ENCODE measurements around the gene HEATR9.

HEATR9 gene

GRCh38 chr17:35894206-35894605 is 25.5 kb upstream of the HEATR9 start:
- DNase-seq, result no peak

GRCh38 chr17:35893751-35894150 is 25.1 kb upstream of the HEATR9 start:
- DNase-seq, result no peak

GRCh38 chr17:35892091-35893035 is 23.7 kb upstream of the HEATR9 start:
- DNase-seq, result no peak

- DNase-seq, result no peak
Observed at GRCh38 chr17:35891269-35891668, 22.6 kb upstream of the HEATR9 start.

- no peak for DNase-seq
Observed at GRCh38 chr17:35890774-35891155, 22.1 kb upstream of the HEATR9 start.

- DNase-seq, result peak; percentile 88
Observed at GRCh38 chr17:35889818-35890773, 21.4 kb upstream of the HEATR9 start.

GRCh38 chr17:35889241-35889640 is 20.6 kb upstream of the HEATR9 start:
- no peak for DNase-seq

GRCh38 chr17:35879773-35880654 is 11.3 kb upstream of the HEATR9 start, which contains the start of gene CCL5:
CCL5 (minus strand) TSS chr17:35880360.
- no peak for DNase-seq

GRCh38 chr17:35878361-35878760 is 9.7 kb upstream of the HEATR9 start:
- no peak for DNase-seq

- no peak for DNase-seq
Observed at GRCh38 chr17:35877345-35878029, 8.8 kb upstream of the HEATR9 start.

- DNase-seq, result no peak
Observed at GRCh38 chr17:35876534-35876933, 7.8 kb upstream of the HEATR9 start.

- no peak for DNase-seq
Observed at GRCh38 chr17:35875800-35876139, 7.1 kb upstream of the HEATR9 start.

GRCh38 chr17:35875072-35875799 is 6.5 kb upstream of the HEATR9 start:
- no peak for DNase-seq

- no peak for DNase-seq
Observed at GRCh38 chr17:35872196-35872980, 3.7 kb upstream of the HEATR9 start.

- no peak for DNase-seq
Observed at GRCh38 chr17:35870906-35871819, 2.5 kb upstream of the HEATR9 start.

GRCh38 chr17:35867574-35867973 is 1.1 kb downstream of the HEATR9 start:
- no peak for DNase-seq

GRCh38 chr17:35866341-35866950 is 2.2 kb downstream of the HEATR9 start:
- DNase-seq, result no peak

GRCh38 chr17:35865412-35866340 is 3.0 kb downstream of the HEATR9 start:
- DNase-seq, result no peak

Data from eye (tissue), 1 donor.